Neural progenitor cell (in vitro differentiated cells): Measurements from ENCODE around the gene LZTS3. TPM values are rescaled to one million over a fixed set of nuclear protein-coding genes. Genes with fewer than 3 reads are reported as not detected.

Source experiments
- DNase-seq: peaks from one replicate; pipeline ENCODE4 v3.0.0-alpha.2; 2016; ENCODE audit warnings: low spot score
- H2AFZ ChIP-seq: fragments of 200-600 bp; sonication (generic); replicated peaks from 2 replicates; pipeline ENCODE4 v1.6.1; 2016; ENCODE audit warnings: antibody characterized with exemption
- H3F3A ChIP-seq: fragments of 200-600 bp; sonication (generic); 2 replicates; pipeline ENCODE4 v1.6.1; 2016; ENCODE audit warnings: antibody characterized with exemption, low read depth
- H3K27ac ChIP-seq: fragments of 200-600 bp; sonication (generic); 2 replicates; pipeline ENCODE4 v1.5.1; 2016; ENCODE audit warnings: mild to moderate bottlenecking
- H3K27me3 ChIP-seq: fragments of 200-600 bp; sonication (generic); 2 replicates; pipeline ENCODE4 v1.6.1; 2016; ENCODE audit warnings: mild to moderate bottlenecking, moderate library complexity
- H3K36me3 ChIP-seq: fragments of 200-600 bp; sonication (generic); 2 replicates; pipeline ENCODE4 v1.5.1; 2016
- H3K4me1 ChIP-seq: fragments of 200-600 bp; sonication (generic); 2 replicates; pipeline ENCODE4 v1.6.1; 2016; ENCODE audit warnings: mixed run types
- H3K4me2 ChIP-seq: fragments of 200-600 bp; sonication (generic); 2 replicates; pipeline ENCODE4 v1.6.1; 2016
- H3K4me3 ChIP-seq: fragments of 200-600 bp; sonication (generic); 2 replicates; pipeline ENCODE4 v1.5.1; 2016
- H3K79me2 ChIP-seq: fragments of 200-600 bp; sonication (generic); 2 replicates; pipeline ENCODE4 v1.6.1; 2016; ENCODE audit warnings: low read depth
- H3K9ac ChIP-seq: fragments of 200-600 bp; sonication (generic); 2 replicates; pipeline ENCODE4 v1.6.1; 2016
- H3K9me3 ChIP-seq: fragments of 200-600 bp; sonication (generic); 2 replicates; pipeline ENCODE4 v1.5.1; 2016; ENCODE audit warnings: low read depth
- H4K20me1 ChIP-seq: fragments of 200-600 bp; sonication (generic); 2 replicates; pipeline ENCODE4 v1.6.1; 2016; ENCODE audit warnings: low read depth
- H3K27ac Mint-ChIP-seq: 3 replicates; pipeline ENCODE4 v1.8.0; 2021; ENCODE audit warnings: mixed read lengths
- H3K27me3 Mint-ChIP-seq: 2 replicates; pipeline ENCODE4 v1.8.0; 2022; ENCODE audit warnings: low read depth, mild to moderate bottlenecking, inconsistent platforms, moderate library complexity, mixed read lengths; ENCODE audit not compliant: insufficient read depth
- H3K36me3 Mint-ChIP-seq: 3 replicates; pipeline ENCODE4 v1.8.0; 2021; ENCODE audit warnings: mixed read lengths
- H3K4me1 Mint-ChIP-seq: 3 replicates; pipeline ENCODE4 v1.8.0; 2021; ENCODE audit warnings: mixed read lengths
- H3K4me3 Mint-ChIP-seq: 3 replicates; pipeline ENCODE4 v1.8.0; 2021; ENCODE audit warnings: mild to moderate bottlenecking, moderate library complexity, mixed read lengths
- H3K9me3 Mint-ChIP-seq: 3 replicates; pipeline ENCODE4 v1.8.0; 2020; ENCODE audit warnings: mixed read lengths
- EZH2 ChIP-seq: fragments of 200-600 bp; sonication (generic); IDR thresholded peaks from 2 replicates; pipeline ENCODE4 v1.6.1; 2017; ENCODE audit warnings: antibody characterized with exemption, mild to moderate bottlenecking, moderate library complexity
- EZH2phosphoT487 ChIP-seq: fragments of 200-600 bp; sonication (generic); IDR thresholded peaks from 2 replicates; pipeline ENCODE4 v1.6.1; 2017; ENCODE audit warnings: antibody characterized with exemption
- total RNA-seq: library from RNA; depleted of rRNA; stranded (reverse); fragments of >200 nt; gene quantifications from 2 replicates; pipeline ENCODE4 v1.2.3, GENCODE V29; 2015; ENCODE audit warnings: low replicate concordance
- TF ChIP-seq, protein P1 (sequence below): fragments of 200-600 bp; sonication (generic); IDR thresholded peaks from 2 replicates; pipeline ENCODE4 v1.5.1; 2017; ENCODE audit warnings: antibody characterized with exemption, mild to moderate bottlenecking

The LZTS3 gene
- total RNA-seq, 1 donor from 2014 or later, result 3.7 TPM

DNA sequence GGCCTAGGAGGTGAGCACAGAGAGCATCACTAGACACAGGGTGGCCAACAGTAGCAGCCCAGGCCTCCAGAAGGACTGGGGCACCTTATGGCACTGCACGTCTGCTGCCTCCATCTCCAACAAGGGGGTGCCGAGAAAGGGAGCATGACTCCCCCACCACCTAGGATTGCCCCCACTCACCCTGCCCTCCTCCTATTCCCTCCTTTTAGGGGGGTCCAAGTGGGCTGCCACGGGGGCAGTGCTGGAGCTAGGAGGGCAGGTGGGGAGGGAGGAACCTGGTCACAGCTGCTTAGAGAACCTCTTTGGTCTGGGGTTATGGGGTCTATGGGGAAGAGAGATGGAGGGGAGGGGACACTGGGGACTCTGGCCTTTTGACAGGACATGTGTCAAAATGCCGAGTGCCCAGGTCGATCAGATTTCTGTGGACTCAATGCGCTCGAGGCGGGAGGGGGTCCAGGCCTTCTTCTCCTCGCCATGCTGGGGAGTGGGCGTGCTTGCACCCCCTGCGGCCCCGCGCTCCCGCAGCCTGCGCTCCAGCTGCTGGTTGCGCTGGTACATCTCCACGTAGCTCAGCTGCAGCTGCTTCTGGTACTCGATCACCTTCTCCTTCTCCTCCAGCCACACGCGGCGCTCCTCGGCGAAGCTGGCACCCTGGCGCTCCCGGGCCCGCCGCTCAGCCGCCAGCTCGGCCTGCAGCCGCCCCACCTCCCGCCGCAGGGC is 9.1 kb downstream of the LZTS3 start:
- Mint-ChIP-seq H3K4me1 (peaks cover 6% of the 10 kb centered on the region), H3K36me3 (peaks cover 2% of the 10 kb centered on the region), H3K4me3 (no peak overlapping the region), H3K27me3 (peaks cover 9% of the 10 kb centered on the region), H3K27ac (no peak overlapping the region), H3K9me3 (no peaks in the 10 kb centered on the region)
- H3K9me3 ChIP-seq, result no peaks in the 10 kb centered on the region
- H3K4me3 ChIP-seq, result no peak overlapping the region
- H3K27me3 ChIP-seq, result peaks cover 20% of the 10 kb centered on the region
- H4K20me1 ChIP-seq, result peaks cover 4% of the 10 kb centered on the region
- no peaks in the 10 kb centered on the region for H3K36me3 ChIP-seq
- peaks cover 13% of the 10 kb centered on the region for H3F3A ChIP-seq
- H2AFZ ChIP-seq, result no peak overlapping the region
- H3K9ac ChIP-seq, result no peak overlapping the region
- H3K4me2 ChIP-seq, result no peak overlapping the region
- no peak overlapping the region for H3K27ac ChIP-seq
- DNase-seq, result no peak
- peaks cover 3% of the 10 kb centered on the region for H3K4me1 ChIP-seq
- TF ChIP-seq, protein P1, sequence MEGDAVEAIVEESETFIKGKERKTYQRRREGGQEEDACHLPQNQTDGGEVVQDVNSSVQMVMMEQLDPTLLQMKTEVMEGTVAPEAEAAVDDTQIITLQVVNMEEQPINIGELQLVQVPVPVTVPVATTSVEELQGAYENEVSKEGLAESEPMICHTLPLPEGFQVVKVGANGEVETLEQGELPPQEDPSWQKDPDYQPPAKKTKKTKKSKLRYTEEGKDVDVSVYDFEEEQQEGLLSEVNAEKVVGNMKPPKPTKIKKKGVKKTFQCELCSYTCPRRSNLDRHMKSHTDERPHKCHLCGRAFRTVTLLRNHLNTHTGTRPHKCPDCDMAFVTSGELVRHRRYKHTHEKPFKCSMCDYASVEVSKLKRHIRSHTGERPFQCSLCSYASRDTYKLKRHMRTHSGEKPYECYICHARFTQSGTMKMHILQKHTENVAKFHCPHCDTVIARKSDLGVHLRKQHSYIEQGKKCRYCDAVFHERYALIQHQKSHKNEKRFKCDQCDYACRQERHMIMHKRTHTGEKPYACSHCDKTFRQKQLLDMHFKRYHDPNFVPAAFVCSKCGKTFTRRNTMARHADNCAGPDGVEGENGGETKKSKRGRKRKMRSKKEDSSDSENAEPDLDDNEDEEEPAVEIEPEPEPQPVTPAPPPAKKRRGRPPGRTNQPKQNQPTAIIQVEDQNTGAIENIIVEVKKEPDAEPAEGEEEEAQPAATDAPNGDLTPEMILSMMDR, result no peak
- no peak for TF ChIP-seq EZH2
- no peak for TF ChIP-seq EZH2phosphoT487
- H3K79me2 ChIP-seq, result peaks cover 9% of the 10 kb centered on the region

DNA sequence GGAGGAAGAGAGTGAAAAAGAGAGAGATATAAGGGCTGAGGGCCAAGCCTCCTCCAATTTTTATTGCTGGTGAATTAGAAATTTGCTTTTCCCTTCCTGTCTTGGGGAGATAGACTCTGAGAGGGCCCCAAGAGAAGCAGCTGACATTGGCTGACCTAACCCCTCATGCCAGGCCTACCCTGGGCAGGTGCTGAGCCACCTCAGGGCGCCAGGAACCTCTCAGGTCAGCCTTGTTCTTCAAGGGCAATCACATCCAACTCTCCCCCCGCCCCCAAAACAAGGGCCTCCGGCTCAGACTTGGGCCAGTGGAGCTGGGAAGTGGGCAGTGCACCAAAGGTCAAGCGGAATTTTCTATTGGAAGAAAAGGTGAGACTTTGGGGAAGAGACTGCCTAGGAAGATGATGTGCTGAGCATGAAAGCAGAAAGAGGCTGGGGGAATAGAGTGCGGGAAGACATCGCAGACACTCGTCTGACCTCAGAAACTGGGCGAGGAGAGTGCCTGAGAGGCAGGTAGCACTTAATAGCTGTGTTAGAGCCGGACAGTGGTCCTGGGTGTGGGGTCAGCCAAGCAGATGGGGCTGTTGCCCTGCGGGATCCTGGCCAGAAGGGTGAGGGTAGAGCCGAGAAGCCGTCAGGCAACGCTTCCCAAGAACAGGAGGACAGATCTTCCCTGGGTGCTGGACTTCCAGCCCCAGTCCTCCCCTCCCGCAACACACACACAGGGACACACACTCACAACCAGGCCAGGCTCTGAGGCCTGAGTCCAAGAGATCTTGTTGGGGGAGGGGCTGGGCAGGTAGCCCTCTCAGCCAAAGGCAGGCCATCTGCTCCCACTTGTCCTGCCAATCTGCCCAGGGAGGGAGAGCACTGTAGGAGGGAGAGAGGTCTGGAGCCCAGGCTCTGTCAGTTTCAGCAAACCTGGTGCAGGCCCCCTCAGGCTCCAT is 10.0 kb downstream of the LZTS3 start:
- TF ChIP-seq, protein P1, result no peak
- TF ChIP-seq EZH2 (no peak), EZH2phosphoT487 (no peak)
- peaks cover 7% of the 10 kb centered on the region for H3K4me1 ChIP-seq
- no peak overlapping the region for H3K27ac ChIP-seq
- H3K4me3 ChIP-seq, result no peak overlapping the region
- H3K27ac Mint-ChIP-seq, result no peak overlapping the region
- peaks cover 2% of the 10 kb centered on the region for H3K36me3 Mint-ChIP-seq
- H2AFZ ChIP-seq, result no peak overlapping the region
- H3K79me2 ChIP-seq, result peaks cover 18% of the 10 kb centered on the region
- H3K9ac ChIP-seq, result no peak overlapping the region
- peaks cover 12% of the 10 kb centered on the region for H4K20me1 ChIP-seq
- H3K9me3 ChIP-seq, result no peaks in the 10 kb centered on the region
- H3K27me3 Mint-ChIP-seq, result peaks cover 9% of the 10 kb centered on the region
- no peak for DNase-seq
- no peaks in the 10 kb centered on the region for H3K36me3 ChIP-seq
- no peak overlapping the region for H3K4me3 Mint-ChIP-seq
- no peak overlapping the region for H3K4me2 ChIP-seq
- peaks cover 12% of the 10 kb centered on the region for H3K27me3 ChIP-seq
- H3F3A ChIP-seq, result peaks cover 13% of the 10 kb centered on the region
- no peaks in the 10 kb centered on the region for H3K9me3 Mint-ChIP-seq
- H3K4me1 Mint-ChIP-seq, result peaks cover 13% of the 10 kb centered on the region

DNA sequence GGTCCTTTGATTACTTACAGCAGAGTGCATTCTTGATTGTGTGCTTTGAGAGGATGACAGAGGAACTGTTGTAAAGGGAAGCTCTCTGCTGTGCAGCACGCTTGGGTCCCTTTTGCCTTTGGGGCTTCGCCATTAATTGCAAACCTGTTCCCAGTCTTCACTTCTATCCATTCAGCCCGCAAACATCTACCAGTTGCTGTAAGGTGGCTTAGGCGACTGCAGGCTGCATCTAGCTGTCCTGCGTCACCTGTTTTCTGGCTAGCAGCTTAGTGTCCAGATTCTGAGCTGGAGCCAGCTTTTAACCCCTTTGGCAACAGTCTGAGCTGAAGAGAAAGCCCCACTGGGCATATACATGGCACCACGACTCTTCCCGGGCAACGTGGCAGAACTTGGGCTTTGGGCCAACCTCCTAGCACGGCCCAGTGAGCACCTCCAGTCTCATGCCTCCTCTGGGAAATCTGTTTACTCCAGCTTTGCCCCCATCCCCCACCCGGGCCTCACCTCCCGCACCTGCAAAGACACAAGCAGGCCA is 11.2 kb downstream of the LZTS3 start:
- Histone ChIP-seq H3K27ac (no peak overlapping the region), H3K9ac (no peak overlapping the region), H3K9me3 (no peaks in the 10 kb centered on the region), H3F3A (peaks cover 18% of the 10 kb centered on the region), H3K4me2 (no peak overlapping the region), H3K4me3 (no peak overlapping the region), H2AFZ (no peak overlapping the region), H4K20me1 (peaks cover 24% of the 10 kb centered on the region), H3K36me3 (no peaks in the 10 kb centered on the region), H3K4me1 (peaks cover 11% of the 10 kb centered on the region), H3K27me3 (no peaks in the 10 kb centered on the region), H3K79me2 (peaks cover 30% of the 10 kb centered on the region)
- Mint-ChIP-seq H3K27me3 (peaks cover 7% of the 10 kb centered on the region), H3K4me3 (no peak overlapping the region), H3K9me3 (no peaks in the 10 kb centered on the region), H3K4me1 (peaks cover 22% of the 10 kb centered on the region), H3K36me3 (peaks cover 2% of the 10 kb centered on the region), H3K27ac (no peak overlapping the region)
- DNase-seq, result no peak
- TF ChIP-seq EZH2 (no peak), EZH2phosphoT487 (no peak)
- TF ChIP-seq, protein P1, result no peak
